Gastroesophageal sphincter (tissue), 4 donors: Measurements from ENCODE around the gene SH3RF3. TPM values are rescaled to one million over a fixed set of nuclear protein-coding genes. Genes with fewer than 3 reads are reported as not detected.

Experiments
- ATAC-seq: fragments of 150-250 bp; one replicate; pipeline ENCODE4 v1.9.1; 2016; ENCODE audit warnings: mild to moderate bottlenecking, moderate library complexity
- H3K27ac ChIP-seq, 4 donors: fragments of 200-600 bp; sonication (generic) in 3 of 4; 1 replicate in 3 of 4; 2 replicates in 1 of 4; pipeline ENCODE4 v1.5.1; 2016 to 2019
- H3K27me3 ChIP-seq: fragments of 200-600 bp; sonication (generic); one replicate; pipeline ENCODE4 v1.5.1; 2019
- H3K36me3 ChIP-seq, 2 donors: fragments of 200-600 bp; sonication (generic); one replicate each; pipeline ENCODE4 v1.5.1; 2019; ENCODE audit warnings: control low read depth in 1 of 2
- H3K4me1 ChIP-seq, 3 donors: fragments of 200-600 bp; sonication (generic); 1 replicate in 2 of 3; 2 replicates in 1 of 3; pipeline ENCODE4 v1.5.1; 2016 to 2019; ENCODE audit warnings: control low read depth in 2 of 3
- H3K4me3 ChIP-seq, 2 donors: fragments of 200-600 bp; sonication (generic); one replicate each; pipeline ENCODE4 v1.5.1; 2019; ENCODE audit warnings: mild to moderate bottlenecking in 1 of 2, moderate library complexity in 1 of 2
- H3K9me3 ChIP-seq, 3 donors: fragments of 200-600 bp; sonication (generic); one replicate each; pipeline ENCODE4 v1.5.1; 2017 to 2019; ENCODE audit warnings: control low read depth in 2 of 3
- CTCF ChIP-seq, 4 experiments: fragments of 200-600 bp in 2 of 4; fragments of 450-650 bp in 2 of 4; sonication (generic) in 1 of 4; IDR thresholded peaks; one replicate each; pipeline ENCODE4 v1.5.1; 2017 to 2019; ENCODE audit warnings: antibody characterized with exemption in 4 of 4, mild to moderate bottlenecking in 2 of 4, moderate library complexity in 2 of 4
- EP300 ChIP-seq: sonication (generic); formaldehyde crosslinking; IDR thresholded peaks from one replicate; pipeline ENCODE4 v1.6.1; 2017; ENCODE audit warnings: antibody characterized with exemption, mild to moderate bottlenecking
- POLR2A ChIP-seq, 2 donors: fragments of 450-650 bp; IDR thresholded peaks; one replicate each; pipeline ENCODE4 v1.6.1; 2017; ENCODE audit warnings: antibody characterized with exemption in 2 of 2, mild to moderate bottlenecking in 2 of 2, moderate library complexity in 1 of 2
- POLR2AphosphoS5 ChIP-seq: sonication (generic); formaldehyde crosslinking; IDR thresholded peaks from one replicate; pipeline ENCODE4 v1.6.1; 2017; ENCODE audit warnings: antibody characterized with exemption
- WGBS, 2 donors: methylation state at CpG; one replicate each; pipeline ENCODE4 v1.1.5; 2018; ENCODE audit warnings: low coverage in 1 of 2; 5-methylcytosine and 5-hydroxymethylcytosine counted together
- total RNA-seq, 4 donors: library from RNA; depleted of rRNA; stranded (reverse); fragments of >200 nt; gene quantifications; one replicate each; pipeline ENCODE4 v1.1.0, GENCODE V29; 2016

Gene SH3RF3
- total RNA-seq, 4 donors from 2014 or later = 10.1 to 15.8 (median 13.2) TPM

GRCh38 chr2:109402980-109403840 lies 274.2 kb downstream of the SH3RF3 start:
- TF ChIP-seq CTCF (IDR thresholded peaks at IDR 0.05) (no peak), POLR2A (IDR thresholded peaks at IDR 0.05) (no peak), EP300 (no peak), POLR2AphosphoS5 (no peak)
- no peak overlapping the region for H3K4me3 ChIP-seq
- 90% methylated on average over 4 to 12 of the region's 17 CpGs for WGBS, 2 donors
- no peak overlapping the region for H3K27ac ChIP-seq
- no peaks in the 10 kb centered on the region for H3K27me3 ChIP-seq
- no peaks in the 10 kb centered on the region for H3K9me3 ChIP-seq
- peaks cover 0 to 11% of the 10 kb centered on the region in 2 donors for H3K36me3 ChIP-seq
- no peak for ATAC-seq
- no peaks in the 10 kb centered on the region for H3K4me1 ChIP-seq

- Histone ChIP-seq H3K9me3 (no peaks in the 10 kb centered on the region), H3K27ac (no peak overlapping the region), H3K4me3 (no peak overlapping the region), H3K36me3 (peaks cover 0 to 6% of the 10 kb centered on the region in 2 donors), H3K27me3 (no peaks in the 10 kb centered on the region), H3K4me1 (no peaks in the 10 kb centered on the region)
- 80% methylated on average over 1 of the region's 5 CpGs; no CpG with 5 or more reads in 1 of the 2 donors for WGBS, 2 donors
- no peak for ATAC-seq
- no peak for TF ChIP-seq POLR2AphosphoS5
- TF ChIP-seq POLR2A (IDR thresholded peaks at IDR 0.05) = no peak
- no peak for TF ChIP-seq EP300
- no peak for TF ChIP-seq CTCF (IDR thresholded peaks at IDR 0.05)
Measured at GRCh38 chr2:109403841-109404201, 274.8 kb downstream of the SH3RF3 start.

GRCh38 chr2:109404681-109405080 lies 275.7 kb downstream of the SH3RF3 start:
- no peaks in the 10 kb centered on the region for H3K4me1 ChIP-seq
- TF ChIP-seq POLR2A (IDR thresholded peaks at IDR 0.05) (no peak), POLR2AphosphoS5 (no peak), EP300 (no peak), CTCF (IDR thresholded peaks at IDR 0.05) (no peak)
- H3K9me3 ChIP-seq = no peaks in the 10 kb centered on the region
- H3K27me3 ChIP-seq = no peaks in the 10 kb centered on the region
- H3K36me3 ChIP-seq = peaks cover 0 to under 1% of the 10 kb centered on the region in 2 donors
- H3K4me3 ChIP-seq = no peak overlapping the region
- ATAC-seq = no peak
- WGBS, 2 donors = 91 to 95% methylated on average over 5 to 6 of the region's 6 CpGs
- H3K27ac ChIP-seq = no peak overlapping the region

GRCh38 chr2:109405873-109406272 lies 276.9 kb downstream of the SH3RF3 start:
- Histone ChIP-seq H3K4me1 (peaks cover 0 to 9% (median 0%) of the 10 kb centered on the region in 3 donors), H3K27ac (no peak overlapping the region), H3K9me3 (no peaks in the 10 kb centered on the region), H3K36me3 (no peaks in the 10 kb centered on the region), H3K27me3 (no peaks in the 10 kb centered on the region), H3K4me3 (no peak overlapping the region)
- WGBS, 2 donors = no CpG with 5 or more reads among the region's 10 CpGs
- ATAC-seq = no peak
- TF ChIP-seq CTCF (IDR thresholded peaks at IDR 0.05) (no peak), POLR2A (IDR thresholded peaks at IDR 0.05) (no peak), EP300 (no peak)

GRCh38 chr2:109406301-109406700 lies 277.3 kb downstream of the SH3RF3 start:
- no peak overlapping the region for H3K27ac ChIP-seq
- H3K4me1 ChIP-seq = peaks cover 0 to 9% (median 0%) of the 10 kb centered on the region in 3 donors
- no peak for ATAC-seq
- no peaks in the 10 kb centered on the region for H3K27me3 ChIP-seq
- H3K36me3 ChIP-seq = no peaks in the 10 kb centered on the region
- H3K4me3 ChIP-seq = no peak overlapping the region
- TF ChIP-seq EP300 (no peak), POLR2A (IDR thresholded peaks at IDR 0.05) (no peak), POLR2AphosphoS5 (no peak), CTCF (IDR thresholded peaks at IDR 0.05) (no peak)
- no peaks in the 10 kb centered on the region for H3K9me3 ChIP-seq
- 90 to 94% methylated on average over 5 to 8 of the region's 8 CpGs for WGBS, 2 donors
